ENCODE measurements around the gene RAP2A. TPM values are rescaled to one million over a fixed set of nuclear protein-coding genes. Genes with fewer than 3 reads are reported as not detected.

The RAP2A gene
- total RNA-seq, 1 donor from 2014 or later: 27.1 TPM

- no peak overlapping the region for H3K4me3 ChIP-seq (ENCODE audit: low read length in 3 of 3)
- no peak overlapping the region for H3K9ac ChIP-seq (ENCODE audit: low read depth in 1 of 3, low read length in 3 of 3)
- peaks cover 4 to 9% (median 7%) of the 10 kb centered on the region in 3 donors for H3K36me3 ChIP-seq (ENCODE audit: control insufficient read depth in 3 of 3, insufficient read depth in 3 of 3, low read length in 3 of 3)
- H3K4me1 ChIP-seq (ENCODE audit: control insufficient read depth in 3 of 3, insufficient read depth in 3 of 3, low read length in 3 of 3): no peaks in the 10 kb centered on the region
- H3K27me3 ChIP-seq (ENCODE audit: control insufficient read depth in 3 of 3, insufficient read depth in 3 of 3, low read length in 3 of 3): no peaks in the 10 kb centered on the region
- no peak overlapping the region for H3K27ac ChIP-seq (ENCODE audit: low read depth, low read length)
- no peaks in the 10 kb centered on the region for H3K9me3 ChIP-seq (ENCODE audit: control insufficient read depth in 3 of 3, low read length in 3 of 3)
These were observed 32.8 kb downstream of the RAP2A start for GRCh38 chr13:97466722-97467121.

GRCh38 chr13:97468331-97468730, 34.4 kb downstream of the RAP2A start:
- Histone ChIP-seq H3K4me3 (ENCODE audit: low read length in 3 of 3) (no peak overlapping the region), H3K36me3 (ENCODE audit: control insufficient read depth in 3 of 3, insufficient read depth in 3 of 3, low read length in 3 of 3) (peaks cover 4 to 9% (median 7%) of the 10 kb centered on the region in 3 donors), H3K4me1 (ENCODE audit: control insufficient read depth in 3 of 3, insufficient read depth in 3 of 3, low read length in 3 of 3) (no peaks in the 10 kb centered on the region), H3K27me3 (ENCODE audit: control insufficient read depth in 3 of 3, insufficient read depth in 3 of 3, low read length in 3 of 3) (no peaks in the 10 kb centered on the region), H3K27ac (ENCODE audit: low read depth, low read length) (no peak overlapping the region), H3K9me3 (ENCODE audit: control insufficient read depth in 3 of 3, low read length in 3 of 3) (no peaks in the 10 kb centered on the region), H3K9ac (ENCODE audit: low read depth in 1 of 3, low read length in 3 of 3) (no peak overlapping the region)

- H3K9me3 ChIP-seq (ENCODE audit: control insufficient read depth in 3 of 3, low read length in 3 of 3): no peaks in the 10 kb centered on the region
- peaks cover 0 to 2% (median 0%) of the 10 kb centered on the region in 3 donors for H3K4me1 ChIP-seq (ENCODE audit: control insufficient read depth in 3 of 3, insufficient read depth in 3 of 3, low read length in 3 of 3)
- no peak overlapping the region for H3K9ac ChIP-seq (ENCODE audit: low read depth in 1 of 3, low read length in 3 of 3)
- H3K27ac ChIP-seq (ENCODE audit: low read depth, low read length): no peak overlapping the region
- H3K4me3 ChIP-seq (ENCODE audit: low read length in 3 of 3): no peak overlapping the region
- no peaks in the 10 kb centered on the region for H3K27me3 ChIP-seq (ENCODE audit: control insufficient read depth in 3 of 3, insufficient read depth in 3 of 3, low read length in 3 of 3)
- no peaks in the 10 kb centered on the region for H3K36me3 ChIP-seq (ENCODE audit: control insufficient read depth in 3 of 3, insufficient read depth in 3 of 3, low read length in 3 of 3)
These were observed 37.7 kb downstream of the RAP2A start for GRCh38 chr13:97471711-97472110.

GRCh38 chr13:97474349-97474980, 40.5 kb downstream of the RAP2A start:
- Histone ChIP-seq H3K27ac (ENCODE audit: low read depth, low read length) (no peak overlapping the region), H3K27me3 (ENCODE audit: control insufficient read depth in 3 of 3, insufficient read depth in 3 of 3, low read length in 3 of 3) (no peaks in the 10 kb centered on the region), H3K9ac (ENCODE audit: low read depth in 1 of 3, low read length in 3 of 3) (no peak overlapping the region), H3K36me3 (ENCODE audit: control insufficient read depth in 3 of 3, insufficient read depth in 3 of 3, low read length in 3 of 3) (no peaks in the 10 kb centered on the region), H3K4me3 (ENCODE audit: low read length in 3 of 3) (no peak overlapping the region), H3K4me1 (ENCODE audit: control insufficient read depth in 3 of 3, insufficient read depth in 3 of 3, low read length in 3 of 3) (peaks cover 0 to 2% (median 0%) of the 10 kb centered on the region in 3 donors), H3K9me3 (ENCODE audit: control insufficient read depth in 3 of 3, low read length in 3 of 3) (no peaks in the 10 kb centered on the region)

- Histone ChIP-seq H3K9ac (ENCODE audit: low read depth in 1 of 3, low read length in 3 of 3) (no peak overlapping the region), H3K4me3 (ENCODE audit: low read length in 3 of 3) (no peak overlapping the region), H3K9me3 (ENCODE audit: control insufficient read depth in 3 of 3, low read length in 3 of 3) (no peaks in the 10 kb centered on the region), H3K27me3 (ENCODE audit: control insufficient read depth in 3 of 3, insufficient read depth in 3 of 3, low read length in 3 of 3) (no peaks in the 10 kb centered on the region), H3K27ac (ENCODE audit: low read depth, low read length) (no peak overlapping the region), H3K4me1 (ENCODE audit: control insufficient read depth in 3 of 3, insufficient read depth in 3 of 3, low read length in 3 of 3) (peaks cover 0 to 2% (median 0%) of the 10 kb centered on the region in 3 donors), H3K36me3 (ENCODE audit: control insufficient read depth in 3 of 3, insufficient read depth in 3 of 3, low read length in 3 of 3) (no peaks in the 10 kb centered on the region)
These were observed 41.0 kb downstream of the RAP2A start for GRCh38 chr13:97475011-97475410.

- Histone ChIP-seq H3K36me3 (ENCODE audit: control insufficient read depth in 3 of 3, insufficient read depth in 3 of 3, low read length in 3 of 3) (no peaks in the 10 kb centered on the region), H3K4me1 (ENCODE audit: control insufficient read depth in 3 of 3, insufficient read depth in 3 of 3, low read length in 3 of 3) (peaks cover 0 to 2% (median 0%) of the 10 kb centered on the region in 3 donors), H3K4me3 (ENCODE audit: low read length in 3 of 3) (no peak overlapping the region), H3K27me3 (ENCODE audit: control insufficient read depth in 3 of 3, insufficient read depth in 3 of 3, low read length in 3 of 3) (no peaks in the 10 kb centered on the region), H3K9ac (ENCODE audit: low read depth in 1 of 3, low read length in 3 of 3) (no peak overlapping the region), H3K27ac (ENCODE audit: low read depth, low read length) (no peak overlapping the region), H3K9me3 (ENCODE audit: control insufficient read depth in 3 of 3, low read length in 3 of 3) (no peaks in the 10 kb centered on the region)
These were observed 43.9 kb downstream of the RAP2A start for GRCh38 chr13:97477844-97478243.

GRCh38 chr13:97478247-97478646, 44.3 kb downstream of the RAP2A start:
- Histone ChIP-seq H3K9me3 (ENCODE audit: control insufficient read depth in 3 of 3, low read length in 3 of 3) (no peaks in the 10 kb centered on the region), H3K4me3 (ENCODE audit: low read length in 3 of 3) (no peak overlapping the region), H3K36me3 (ENCODE audit: control insufficient read depth in 3 of 3, insufficient read depth in 3 of 3, low read length in 3 of 3) (no peaks in the 10 kb centered on the region), H3K4me1 (ENCODE audit: control insufficient read depth in 3 of 3, insufficient read depth in 3 of 3, low read length in 3 of 3) (peaks cover 0 to 2% (median 0%) of the 10 kb centered on the region in 3 donors), H3K27me3 (ENCODE audit: control insufficient read depth in 3 of 3, insufficient read depth in 3 of 3, low read length in 3 of 3) (no peaks in the 10 kb centered on the region), H3K9ac (ENCODE audit: low read depth in 1 of 3, low read length in 3 of 3) (no peak overlapping the region), H3K27ac (ENCODE audit: low read depth, low read length) (no peak overlapping the region)

- H3K27me3 ChIP-seq (ENCODE audit: control insufficient read depth in 3 of 3, insufficient read depth in 3 of 3, low read length in 3 of 3): no peaks in the 10 kb centered on the region
- H3K9me3 ChIP-seq (ENCODE audit: control insufficient read depth in 3 of 3, low read length in 3 of 3): no peaks in the 10 kb centered on the region
- no peaks in the 10 kb centered on the region for H3K4me1 ChIP-seq (ENCODE audit: control insufficient read depth in 3 of 3, insufficient read depth in 3 of 3, low read length in 3 of 3)
- no peak overlapping the region for H3K4me3 ChIP-seq (ENCODE audit: low read length in 3 of 3)
- no peaks in the 10 kb centered on the region for H3K36me3 ChIP-seq (ENCODE audit: control insufficient read depth in 3 of 3, insufficient read depth in 3 of 3, low read length in 3 of 3)
- H3K9ac ChIP-seq (ENCODE audit: low read depth in 1 of 3, low read length in 3 of 3): no peak overlapping the region
- H3K27ac ChIP-seq (ENCODE audit: low read depth, low read length): no peak overlapping the region
These were observed 49.5 kb downstream of the RAP2A start for GRCh38 chr13:97483465-97483864.

GRCh38 chr13:97484301-97484700, 50.3 kb downstream of the RAP2A start:
- no peak overlapping the region for H3K4me3 ChIP-seq (ENCODE audit: low read length in 3 of 3)
- no peak overlapping the region for H3K27ac ChIP-seq (ENCODE audit: low read depth, low read length)
- H3K27me3 ChIP-seq (ENCODE audit: control insufficient read depth in 3 of 3, insufficient read depth in 3 of 3, low read length in 3 of 3): no peaks in the 10 kb centered on the region
- no peaks in the 10 kb centered on the region for H3K36me3 ChIP-seq (ENCODE audit: control insufficient read depth in 3 of 3, insufficient read depth in 3 of 3, low read length in 3 of 3)
- H3K4me1 ChIP-seq (ENCODE audit: control insufficient read depth in 3 of 3, insufficient read depth in 3 of 3, low read length in 3 of 3): no peaks in the 10 kb centered on the region
- no peaks in the 10 kb centered on the region for H3K9me3 ChIP-seq (ENCODE audit: control insufficient read depth in 3 of 3, low read length in 3 of 3)
- H3K9ac ChIP-seq (ENCODE audit: low read depth in 1 of 3, low read length in 3 of 3): no peak overlapping the region

GRCh38 chr13:97485320-97485719, 51.4 kb downstream of the RAP2A start:
- no peak overlapping the region for H3K27ac ChIP-seq (ENCODE audit: low read depth, low read length)
- H3K36me3 ChIP-seq (ENCODE audit: control insufficient read depth in 3 of 3, insufficient read depth in 3 of 3, low read length in 3 of 3): no peaks in the 10 kb centered on the region
- H3K27me3 ChIP-seq (ENCODE audit: control insufficient read depth in 3 of 3, insufficient read depth in 3 of 3, low read length in 3 of 3): no peaks in the 10 kb centered on the region
- H3K4me3 ChIP-seq (ENCODE audit: low read length in 3 of 3): no peak overlapping the region
- H3K9ac ChIP-seq (ENCODE audit: low read depth in 1 of 3, low read length in 3 of 3): no peak overlapping the region
- H3K4me1 ChIP-seq (ENCODE audit: control insufficient read depth in 3 of 3, insufficient read depth in 3 of 3, low read length in 3 of 3): no peaks in the 10 kb centered on the region
- no peaks in the 10 kb centered on the region for H3K9me3 ChIP-seq (ENCODE audit: control insufficient read depth in 3 of 3, low read length in 3 of 3)

Measured in skeletal muscle tissue (tissue), 4 donors.